K562 (cell line): ENCODE data around the gene OTUD5. TPM values are rescaled to one million over a fixed set of nuclear protein-coding genes. Genes with fewer than 3 reads are reported as not detected.

ENCODE experiments used
- ARNT ChIP-seq, 2 experiments: fragments of 450-650 bp; IDR thresholded peaks; 2 replicates each; pipeline ENCODE4 v1.6.1; 2016; ENCODE audit warnings: mild to moderate bottlenecking in 1 of 2
- ATF7 ChIP-seq: fragments of 450-650 bp; IDR thresholded peaks from 2 replicates; pipeline ENCODE4 v1.7.1; 2014; ENCODE audit warnings: mild to moderate bottlenecking, moderate library complexity
- BRCA1 ChIP-seq, 2 experiments: fragments of 450-650 bp in 1 of 2; sonication (generic) in 1 of 2; formaldehyde crosslinking in 1 of 2; IDR thresholded peaks; 2 replicates each; pipeline versions ENCODE4 v1.5.0 to v1.6.1; 2017 to 2020; ENCODE audit warnings: mild to moderate bottlenecking in 1 of 2, missing genetic modification reagents in 1 of 2
- CXXC5 ChIP-seq: fragments of 250-450 bp; sonication (Bioruptor Pico); IDR thresholded peaks from 2 replicates; pipeline ENCODE4 v1.8.0; 2022; ENCODE audit warnings: inconsistent platforms, mild to moderate bottlenecking, moderate library complexity
- EP400 ChIP-seq: fragments of 450-650 bp; IDR thresholded peaks from 2 replicates; pipeline ENCODE4 v1.6.1; 2017; ENCODE audit warnings: antibody characterized with exemption, mild to moderate bottlenecking, moderate library complexity
- GTF2F1 ChIP-seq: IDR thresholded peaks from 2 replicates; pipeline ENCODE4 v1.6.1; 2011; ENCODE audit warnings: low read depth, low read length, improper control_type of control experiment
- ILK ChIP-seq: fragments of 450-650 bp; IDR thresholded peaks from 2 replicates; pipeline ENCODE4 v1.6.1; 2016; ENCODE audit warnings: missing genetic modification characterization, low read depth, mild to moderate bottlenecking, missing compliant biosample characterization, moderate library complexity, borderline replicate concordance
- KHSRP ChIP-seq: fragments of 450-650 bp; IDR thresholded peaks from 2 replicates; pipeline ENCODE4 v1.6.1; 2017
- KLF16 ChIP-seq: IDR thresholded peaks from 2 replicates; pipeline ENCODE4 v1.6.1; 2016; ENCODE audit warnings: antibody characterized with exemption
- MTA3 ChIP-seq: fragments of 450-650 bp; formaldehyde crosslinking; IDR thresholded peaks from 2 replicates; pipeline ENCODE4 v1.6.1; 2017; ENCODE audit warnings: mild to moderate bottlenecking, borderline replicate concordance
- PHTF2 ChIP-seq: fragments of 250-450 bp; sonication (Bioruptor Pico); IDR thresholded peaks from 2 replicates; pipeline ENCODE4 v1.5.0; 2021; ENCODE audit warnings: mild to moderate bottlenecking
- POLR2G ChIP-seq: fragments of 200-400 bp; formaldehyde crosslinking; IDR thresholded peaks from 2 replicates; pipeline ENCODE4 v1.6.1; 2017; ENCODE audit warnings: low read depth, mild to moderate bottlenecking, antibody characterized with exemption, low read length, moderate library complexity
- RBFOX2 ChIP-seq: fragments of 200-400 bp; formaldehyde crosslinking; IDR thresholded peaks from 2 replicates; pipeline ENCODE4 v1.6.1; 2017; ENCODE audit warnings: low read depth, mild to moderate bottlenecking, low read length, moderate library complexity
- RBM39 ChIP-seq: fragments of 200-400 bp; formaldehyde crosslinking; optimal IDR thresholded peaks from 2 replicates; pipeline ENCODE3; 2018; ENCODE audit warnings: low read depth, low read length
- RFX7 ChIP-seq: fragments of 250-450 bp; sonication (Bioruptor Pico); IDR thresholded peaks from 2 replicates; pipeline ENCODE4 v1.5.1; 2021; ENCODE audit warnings: mild to moderate bottlenecking
- SNIP1 ChIP-seq: fragments of 450-650 bp; IDR thresholded peaks from 2 replicates; pipeline ENCODE4 v1.7.1; 2017; ENCODE audit warnings: low read depth, mild to moderate bottlenecking
- SREBF2 ChIP-seq: sonication (generic); formaldehyde crosslinking; IDR thresholded peaks from 2 replicates; pipeline ENCODE4 v1.4.0; 2020; ENCODE audit warnings: mild to moderate bottlenecking, missing genetic modification reagents
- SRSF1 ChIP-seq: fragments of 200-400 bp; formaldehyde crosslinking; IDR thresholded peaks from 2 replicates; pipeline ENCODE4 v1.6.1; 2017; ENCODE audit warnings: mild to moderate bottlenecking, low read depth, low read length, moderate library complexity
- SRSF9 ChIP-seq: fragments of 200-400 bp; formaldehyde crosslinking; IDR thresholded peaks from 2 replicates; pipeline ENCODE4 v1.6.1; 2017; ENCODE audit warnings: low read depth, low read length, borderline replicate concordance
- ZNF384 ChIP-seq: IDR thresholded peaks from 2 replicates; pipeline ENCODE4 v1.6.1; 2012; ENCODE audit warnings: low read depth, low read length, improper control_type of control experiment
- polyA plus RNA-seq, 8 experiments: library from polyadenylated mRNA; depleted of rRNA in 4 of 8; stranded (reverse) in 5 of 8; unstranded in 3 of 8; fragments of >200 nt; fragmentation: Nextera tagmentation in 2 of 8; fragmentation: Illumina TruSeq in 1 of 8; extraction: Ambion mirVana in 2 of 8; extraction: Trizol in 1 of 8; gene quantifications; 2 replicates each; pipeline versions ENCODE4 v1.2.1 to v1.2.3, GENCODE V29; 2011 to 2014; ENCODE audit warnings: inconsistent platforms in 1 of 8, missing spikeins in 1 of 8
- total RNA-seq, 7 experiments: library from RNA; depleted of rRNA in 6 of 7; stranded (reverse); fragments of >200 nt in 6 of 7; fragmentation: Illumina TruSeq in 2 of 7; extraction: Trizol in 2 of 7; gene quantifications; 2 replicates each; pipeline versions ENCODE4 v1.2.1 to v1.2.3, GENCODE V29; 2011 to 2021; ENCODE audit warnings: low replicate concordance in 1 of 7
- TF ChIP-seq, protein P1 (sequence below): fragments of 250-450 bp; sonication (Bioruptor Pico); IDR thresholded peaks from 2 replicates; pipeline ENCODE4 v1.8.0; 2022; ENCODE audit warnings: inconsistent platforms
- TF ChIP-seq, protein P2 (sequence below): sonication (generic); formaldehyde crosslinking; IDR thresholded peaks from 2 replicates; pipeline ENCODE4 v1.8.0; 2022; ENCODE audit warnings: mild to moderate bottlenecking, low read depth, missing genetic modification reagents
- TF ChIP-seq, protein P3 (sequence below): fragments of 450-650 bp; IDR thresholded peaks from one replicate; pipeline ENCODE4 v1.6.1; 2018; ENCODE audit warnings: mild to moderate bottlenecking, moderate library complexity; ENCODE audit not compliant: partially characterized antibody
- TF ChIP-seq, protein P4 (sequence below): sonication (generic); formaldehyde crosslinking; IDR thresholded peaks from 2 replicates; pipeline ENCODE4 v1.5.0; 2020; ENCODE audit warnings: missing genetic modification reagents

Gene OTUD5
- total and polyA plus RNA-seq, 9 of the 15 experiments (the other 6 are each of a cell fraction or from before 2014, with no cell fraction given), result 3.6 to 102 (median 59.0) TPM

DNA sequence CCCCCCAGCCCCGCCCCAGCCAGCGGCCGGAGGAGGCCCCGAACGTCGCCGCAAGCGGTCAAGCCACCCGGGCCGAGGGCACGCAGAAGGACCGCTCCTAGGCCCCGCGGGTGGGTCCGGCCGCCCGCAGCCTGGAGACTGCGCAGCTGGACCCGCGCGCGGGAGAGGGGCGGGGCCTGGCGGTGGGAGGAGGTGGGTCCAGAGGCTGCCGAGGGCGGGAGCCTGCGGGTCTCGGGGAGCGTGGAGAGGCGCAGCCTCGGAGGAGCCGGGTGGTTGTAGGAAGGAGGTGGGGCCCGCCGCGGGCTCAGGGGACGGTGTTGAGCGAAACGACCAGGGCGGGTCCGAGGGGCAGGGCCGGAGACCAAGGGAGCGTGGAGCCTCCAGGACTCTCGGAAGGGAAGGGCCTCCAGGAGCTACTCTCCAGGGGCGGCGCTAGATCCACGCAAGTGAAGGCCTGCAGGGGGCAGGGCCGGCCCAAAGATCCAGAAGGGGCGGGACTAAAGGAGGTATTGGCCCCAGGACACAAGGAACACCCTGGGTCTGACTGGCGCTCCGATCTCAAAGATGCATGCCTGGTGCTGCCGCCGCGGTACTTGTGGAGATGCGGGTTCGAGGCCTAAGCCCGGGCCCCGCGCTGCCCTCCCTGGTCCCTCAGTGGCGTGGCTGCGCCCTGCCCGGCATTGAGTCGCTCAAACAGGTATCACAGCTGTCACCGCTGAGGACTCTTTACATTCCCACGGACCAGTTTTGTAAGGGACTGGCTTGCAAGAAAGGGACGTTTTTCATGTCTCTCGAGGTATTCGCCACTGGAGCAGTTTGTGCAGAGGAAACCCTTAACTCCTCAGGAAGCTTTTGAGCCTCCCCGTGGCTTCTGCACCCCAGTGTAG lies 65.8 kb downstream of the OTUD5 start (continued):
- TF ChIP-seq, protein P1, sequence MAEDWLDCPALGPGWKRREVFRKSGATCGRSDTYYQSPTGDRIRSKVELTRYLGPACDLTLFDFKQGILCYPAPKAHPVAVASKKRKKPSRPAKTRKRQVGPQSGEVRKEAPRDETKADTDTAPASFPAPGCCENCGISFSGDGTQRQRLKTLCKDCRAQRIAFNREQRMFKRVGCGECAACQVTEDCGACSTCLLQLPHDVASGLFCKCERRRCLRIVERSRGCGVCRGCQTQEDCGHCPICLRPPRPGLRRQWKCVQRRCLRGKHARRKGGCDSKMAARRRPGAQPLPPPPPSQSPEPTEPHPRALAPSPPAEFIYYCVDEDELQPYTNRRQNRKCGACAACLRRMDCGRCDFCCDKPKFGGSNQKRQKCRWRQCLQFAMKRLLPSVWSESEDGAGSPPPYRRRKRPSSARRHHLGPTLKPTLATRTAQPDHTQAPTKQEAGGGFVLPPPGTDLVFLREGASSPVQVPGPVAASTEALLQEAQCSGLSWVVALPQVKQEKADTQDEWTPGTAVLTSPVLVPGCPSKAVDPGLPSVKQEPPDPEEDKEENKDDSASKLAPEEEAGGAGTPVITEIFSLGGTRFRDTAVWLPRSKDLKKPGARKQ (CRISPR knock-in tag), result no peak
- TF ChIP-seq PHTF2 (CRISPR knock-in tag), result no peak
- no peak for TF ChIP-seq RFX7 (CRISPR knock-in tag)
- peak; percentile 74 for TF ChIP-seq RBFOX2
- TF ChIP-seq, protein P2, sequence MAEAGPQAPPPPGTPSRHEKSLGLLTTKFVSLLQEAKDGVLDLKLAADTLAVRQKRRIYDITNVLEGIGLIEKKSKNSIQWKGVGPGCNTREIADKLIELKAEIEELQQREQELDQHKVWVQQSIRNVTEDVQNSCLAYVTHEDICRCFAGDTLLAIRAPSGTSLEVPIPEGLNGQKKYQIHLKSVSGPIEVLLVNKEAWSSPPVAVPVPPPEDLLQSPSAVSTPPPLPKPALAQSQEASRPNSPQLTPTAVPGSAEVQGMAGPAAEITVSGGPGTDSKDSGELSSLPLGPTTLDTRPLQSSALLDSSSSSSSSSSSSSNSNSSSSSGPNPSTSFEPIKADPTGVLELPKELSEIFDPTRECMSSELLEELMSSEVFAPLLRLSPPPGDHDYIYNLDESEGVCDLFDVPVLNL (CRISPR knock-in tag), result no peak
- TF ChIP-seq, protein P3, sequence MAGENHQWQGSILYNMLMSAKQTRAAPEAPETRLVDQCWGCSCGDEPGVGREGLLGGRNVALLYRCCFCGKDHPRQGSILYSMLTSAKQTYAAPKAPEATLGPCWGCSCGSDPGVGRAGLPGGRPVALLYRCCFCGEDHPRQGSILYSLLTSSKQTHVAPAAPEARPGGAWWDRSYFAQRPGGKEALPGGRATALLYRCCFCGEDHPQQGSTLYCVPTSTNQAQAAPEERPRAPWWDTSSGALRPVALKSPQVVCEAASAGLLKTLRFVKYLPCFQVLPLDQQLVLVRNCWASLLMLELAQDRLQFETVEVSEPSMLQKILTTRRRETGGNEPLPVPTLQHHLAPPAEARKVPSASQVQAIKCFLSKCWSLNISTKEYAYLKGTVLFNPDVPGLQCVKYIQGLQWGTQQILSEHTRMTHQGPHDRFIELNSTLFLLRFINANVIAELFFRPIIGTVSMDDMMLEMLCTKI, result no peak
- TF ChIP-seq SRSF9, result no peak
- 0 out of 2 replicates have a peak, but pooled peaks have one; percentile 6 for TF ChIP-seq KLF16
- no peak for TF ChIP-seq BRCA1 (IDR thresholded peaks at IDR 0.05)
- TF ChIP-seq BRCA1 (CRISPR knock-in tag; IDR thresholded peaks at IDR 0.05), result no peak
- no peak for TF ChIP-seq ILK
- TF ChIP-seq ARNT (IDR thresholded peaks at IDR 0.05), result no peak
- TF ChIP-seq SRSF1, result no peak
- TF ChIP-seq POLR2G, result peak; percentile 86
- peak; percentile 65 for TF ChIP-seq ATF7
- peak; percentile 59; the same call in 1 of the 2 replicates for TF ChIP-seq CXXC5 (CRISPR knock-in tag)
- TF ChIP-seq MTA3, result peak; percentile 44; the same call in 1 of the 2 replicates
- TF ChIP-seq EP400, result peak; percentile 54
- no peak for TF ChIP-seq SREBF2 (CRISPR knock-in tag)
- TF ChIP-seq SNIP1, result no peak
- TF ChIP-seq GTF2F1, result no peak
- no peak for TF ChIP-seq KHSRP
- TF ChIP-seq, protein P4, sequence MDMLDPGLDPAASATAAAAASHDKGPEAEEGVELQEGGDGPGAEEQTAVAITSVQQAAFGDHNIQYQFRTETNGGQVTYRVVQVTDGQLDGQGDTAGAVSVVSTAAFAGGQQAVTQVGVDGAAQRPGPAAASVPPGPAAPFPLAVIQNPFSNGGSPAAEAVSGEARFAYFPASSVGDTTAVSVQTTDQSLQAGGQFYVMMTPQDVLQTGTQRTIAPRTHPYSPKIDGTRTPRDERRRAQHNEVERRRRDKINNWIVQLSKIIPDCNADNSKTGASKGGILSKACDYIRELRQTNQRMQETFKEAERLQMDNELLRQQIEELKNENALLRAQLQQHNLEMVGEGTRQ (CRISPR knock-in tag), result no peak
- TF ChIP-seq RBM39, result no peak
- no peak for TF ChIP-seq ZNF384
